ENCODE data around the gene SULT1C3. TPM values are rescaled to one million over a fixed set of nuclear protein-coding genes. Genes with fewer than 3 reads are reported as not detected.

The SULT1C3 gene
- total RNA-seq, 1 experiment from 2014 or later = not detected

- Mint-ChIP-seq H3K4me3 (ENCODE audit: unreplicated experiment) (no peak overlapping the region), H3K4me1 (ENCODE audit: low read depth, unreplicated experiment) (peaks cover 10% of the 10 kb centered on the region), H3K36me3 (ENCODE audit: insufficient read depth, unreplicated experiment) (peaks cover 15% of the 10 kb centered on the region), H3K27ac (ENCODE audit: unreplicated experiment) (no peak overlapping the region), H3K9me3 (ENCODE audit: unreplicated experiment) (peaks cover 28% of the 10 kb centered on the region), H3K27me3 (ENCODE audit: insufficient read depth, unreplicated experiment) (no peaks in the 10 kb centered on the region)
- Histone ChIP-seq H3K27me3 (replicated peaks; ENCODE audit: control insufficient read depth, insufficient read depth, low read length) (no peaks in the 10 kb centered on the region), H3K36me3 (ENCODE audit: control insufficient read depth, insufficient read depth, low read length) (peaks cover 2% of the 10 kb centered on the region; the same call in 1 of the 2 replicates), H3K4me3 (ENCODE audit: low read depth, low read length) (no peak overlapping the region), H3K4me1 (peaks cover 14% of the 10 kb centered on the region; the same call in 1 of the 2 replicates), H3K9me3 (no peaks in the 10 kb centered on the region)
- ChIA-PET CTCF (no interaction called here), POLR2A (no interaction called here)
- TF ChIP-seq CTCF (IDR thresholded peaks at IDR 0.05; ENCODE audit: insufficient read depth in 1 of 2, low read depth in 1 of 2, low read length in 1 of 2, severe bottlenecking in 1 of 2, unreplicated experiment in 1 of 2) = no peak
- no peak for DNase-seq
- intact Hi-C loops (cut with micrococcal nuclease; ENCODE audit: unreplicated experiment) = no loop called here
- BruUV-seq (replicated peaks) = no TSS peak
Measured at GRCh38 chr2:108297436-108298141, 57.8 kb downstream of the SULT1C3 start.

- Histone ChIP-seq H3K36me3 (ENCODE audit: control insufficient read depth, insufficient read depth, low read length) (peaks cover 2% of the 10 kb centered on the region; the same call in 1 of the 2 replicates), H3K27me3 (replicated peaks; ENCODE audit: control insufficient read depth, insufficient read depth, low read length) (no peaks in the 10 kb centered on the region), H3K4me1 (0 out of 2 replicates have a peak, but pooled peaks cover 3% of the 10 kb centered on the region), H3K4me3 (ENCODE audit: low read depth, low read length) (no peak overlapping the region), H3K9me3 (no peaks in the 10 kb centered on the region)
- Mint-ChIP-seq H3K4me3 (ENCODE audit: unreplicated experiment) (no peak overlapping the region), H3K27ac (ENCODE audit: unreplicated experiment) (no peak overlapping the region), H3K36me3 (ENCODE audit: insufficient read depth, unreplicated experiment) (peaks cover 9% of the 10 kb centered on the region), H3K27me3 (ENCODE audit: insufficient read depth, unreplicated experiment) (no peaks in the 10 kb centered on the region), H3K4me1 (ENCODE audit: low read depth, unreplicated experiment) (no peaks in the 10 kb centered on the region), H3K9me3 (ENCODE audit: unreplicated experiment) (peaks cover 21% of the 10 kb centered on the region)
- ChIA-PET CTCF (no interaction called here), POLR2A (no interaction called here)
- no peak for TF ChIP-seq CTCF (IDR thresholded peaks at IDR 0.05; ENCODE audit: insufficient read depth in 1 of 2, low read depth in 1 of 2, low read length in 1 of 2, severe bottlenecking in 1 of 2, unreplicated experiment in 1 of 2)
- intact Hi-C loops (cut with micrococcal nuclease; ENCODE audit: unreplicated experiment) = no loop called here
- BruUV-seq (replicated peaks) = no TSS peak
- DNase-seq = no peak
Measured at GRCh38 chr2:108301558-108301957, 61.8 kb downstream of the SULT1C3 start.

- DNase-seq = no peak
- H3K27ac Mint-ChIP-seq (ENCODE audit: unreplicated experiment) = no peak overlapping the region
- Histone ChIP-seq H3K4me3 (ENCODE audit: low read depth, low read length) (no peak overlapping the region), H3K4me1 (no peaks in the 10 kb centered on the region), H3K36me3 (ENCODE audit: control insufficient read depth, insufficient read depth, low read length) (no peaks in the 10 kb centered on the region; the same call in 1 of the 2 replicates), H3K9me3 (no peaks in the 10 kb centered on the region), H3K27me3 (replicated peaks; ENCODE audit: control insufficient read depth, insufficient read depth, low read length) (no peaks in the 10 kb centered on the region)
- H3K36me3 Mint-ChIP-seq (ENCODE audit: insufficient read depth, unreplicated experiment) = peaks cover 21% of the 10 kb centered on the region
- H3K4me3 Mint-ChIP-seq (ENCODE audit: unreplicated experiment) = no peak overlapping the region
- H3K27me3 Mint-ChIP-seq (ENCODE audit: insufficient read depth, unreplicated experiment) = no peaks in the 10 kb centered on the region
- H3K9me3 Mint-ChIP-seq (ENCODE audit: unreplicated experiment) = peaks cover 17% of the 10 kb centered on the region
- ChIA-PET CTCF (no interaction called here), POLR2A (no interaction called here)
- intact Hi-C loops (cut with micrococcal nuclease; ENCODE audit: unreplicated experiment) = no loop called here
- BruUV-seq (replicated peaks) = no TSS peak
- H3K4me1 Mint-ChIP-seq (ENCODE audit: low read depth, unreplicated experiment) = peaks cover 11% of the 10 kb centered on the region
- TF ChIP-seq CTCF (IDR thresholded peaks at IDR 0.05; ENCODE audit: insufficient read depth in 1 of 2, low read depth in 1 of 2, low read length in 1 of 2, severe bottlenecking in 1 of 2, unreplicated experiment in 1 of 2) = no peak
Measured at GRCh38 chr2:108304975-108305374, 65.2 kb downstream of the SULT1C3 start.
